ENCODE data around the gene MAML1. TPM values are rescaled to one million over a fixed set of nuclear protein-coding genes. Genes with fewer than 3 reads are reported as not detected.

Gene MAML1
- total and polyA plus RNA-seq, 2 donors (not counting 1 experiment from before 2014, with no cell fraction given): 12.0 to 50.6 TPM

- H3K4me1 Mint-ChIP-seq: no peaks in the 10 kb centered on the region
- Histone ChIP-seq H3K9ac (ENCODE audit: low read length) (no peak overlapping the region), H3K27ac (ENCODE audit: low read length in 2 of 2) (no peak overlapping the region), H3K4me1 (ENCODE audit: control insufficient read depth in 2 of 2, insufficient read depth in 2 of 2, low read length in 2 of 2) (no peaks in the 10 kb centered on the region), H3K4me3 (ENCODE audit: control extremely low read depth in 1 of 5, extremely low read depth in 1 of 5, insufficient read depth in 1 of 5, low read depth in 2 of 5, low read length in 4 of 5) (no peak overlapping the region), H3K9me3 (ENCODE audit: control extremely low read depth in 1 of 3, control insufficient read depth in 2 of 3, insufficient read depth in 1 of 3, low read length in 2 of 3) (no peaks in the 10 kb centered on the region), H4K20me1 (ENCODE audit: control insufficient read depth, insufficient read depth, low read length, poor library complexity, severe bottlenecking) (no peaks in the 10 kb centered on the region), H3K4me2 (replicated peaks; ENCODE audit: low read depth, low read length, poor library complexity, severe bottlenecking) (no peak overlapping the region), H3K36me3 (replicated peaks in 1 of 2; ENCODE audit: control extremely low read depth in 1 of 2, control insufficient read depth in 1 of 2, extremely low read depth in 1 of 2, insufficient read depth in 2 of 2, low read length in 1 of 2) (peaks cover 0 to 23% of the 10 kb centered on the region in 2 experiments), H2AFZ (ENCODE audit: insufficient read depth, low read depth, low read length, poor library complexity, severe bottlenecking) (no peak overlapping the region), H3K79me2 (ENCODE audit: control insufficient read depth, insufficient read depth, low read length) (no peaks in the 10 kb centered on the region), H3K27me3 (replicated peaks in 1 of 4; ENCODE audit: control extremely low read depth in 1 of 4, control insufficient read depth in 3 of 4, insufficient read depth in 4 of 4, low read length in 3 of 4) (no peaks in the 10 kb centered on the region)
- no peak for ATAC-seq (ENCODE audit: low read depth)
- no peak for DNase-seq
- H3K27me3 Mint-ChIP-seq: no peaks in the 10 kb centered on the region
- intact Hi-C loops (cut with micrococcal nuclease): no loop called here
- 94% methylated on average over 3 of the region's 7 CpGs for WGBS (ENCODE audit: insufficient coverage)
- ChIA-PET POLR2A (no interaction called here), CTCF (interaction anchor here (1.0 to 2.1 kb wide), 2 partner anchors 12 to 195 kb away, joined by 3 to 5 read pairs; no protein-coding TSS in a partner anchor)
- H3K27ac Mint-ChIP-seq: no peak overlapping the region
- no peak overlapping the region for H3K4me3 Mint-ChIP-seq
- H3K9me3 Mint-ChIP-seq (ENCODE audit: insufficient read depth): no peaks in the 10 kb centered on the region
- TF ChIP-seq EZH2 (IDR thresholded peaks at IDR 0.05; ENCODE audit: borderline replicate concordance, insufficient read depth, low read depth, low read length, poor library complexity, severe bottlenecking) (no peak), CTCF (IDR thresholded peaks at IDR 0.05) (no peak)
These were observed 47.7 kb downstream of the MAML1 start for GRCh38 chr5:179780362-179780761.

GRCh38 chr5:179781846-179782245 is 49.2 kb downstream of the MAML1 start:
- Histone ChIP-seq H3K79me2 (ENCODE audit: control insufficient read depth, insufficient read depth, low read length) (no peaks in the 10 kb centered on the region), H2AFZ (ENCODE audit: insufficient read depth, low read depth, low read length, poor library complexity, severe bottlenecking) (no peak overlapping the region), H3K36me3 (replicated peaks in 1 of 2; ENCODE audit: control extremely low read depth in 1 of 2, control insufficient read depth in 1 of 2, extremely low read depth in 1 of 2, insufficient read depth in 2 of 2, low read length in 1 of 2) (peaks cover 0 to 12% of the 10 kb centered on the region in 2 experiments), H3K9me3 (ENCODE audit: control extremely low read depth in 1 of 3, control insufficient read depth in 2 of 3, insufficient read depth in 1 of 3, low read length in 2 of 3) (no peaks in the 10 kb centered on the region), H3K4me2 (replicated peaks; ENCODE audit: low read depth, low read length, poor library complexity, severe bottlenecking) (no peak overlapping the region), H3K4me3 (ENCODE audit: control extremely low read depth in 1 of 5, extremely low read depth in 1 of 5, insufficient read depth in 1 of 5, low read depth in 2 of 5, low read length in 4 of 5) (no peak overlapping the region), H3K27ac (ENCODE audit: low read length in 2 of 2) (no peak overlapping the region), H3K9ac (ENCODE audit: low read length) (no peak overlapping the region), H3K4me1 (ENCODE audit: control insufficient read depth in 2 of 2, insufficient read depth in 2 of 2, low read length in 2 of 2) (no peaks in the 10 kb centered on the region), H3K27me3 (replicated peaks in 1 of 4; ENCODE audit: control extremely low read depth in 1 of 4, control insufficient read depth in 3 of 4, insufficient read depth in 4 of 4, low read length in 3 of 4) (no peaks in the 10 kb centered on the region), H4K20me1 (ENCODE audit: control insufficient read depth, insufficient read depth, low read length, poor library complexity, severe bottlenecking) (no peaks in the 10 kb centered on the region)
- H3K27ac Mint-ChIP-seq: no peak overlapping the region
- H3K4me3 Mint-ChIP-seq: no peak overlapping the region
- H3K4me1 Mint-ChIP-seq: no peaks in the 10 kb centered on the region
- intact Hi-C loops (cut with micrococcal nuclease): no loop called here
- no peaks in the 10 kb centered on the region for H3K27me3 Mint-ChIP-seq
- ChIA-PET POLR2A (interaction anchor here (0.5 kb wide), 1 partner anchor 142 kb away, joined by 8 read pairs; no protein-coding TSS in a partner anchor), CTCF (interaction anchor here (1.4 kb wide), 1 partner anchor 19 kb away, joined by 4 read pairs; no protein-coding TSS in a partner anchor)
- no peaks in the 10 kb centered on the region for H3K9me3 Mint-ChIP-seq (ENCODE audit: insufficient read depth)
- DNase-seq: no peak
- no peak for ATAC-seq (ENCODE audit: low read depth)
- no peak for TF ChIP-seq EZH2 (IDR thresholded peaks at IDR 0.05; ENCODE audit: borderline replicate concordance, insufficient read depth, low read depth, low read length, poor library complexity, severe bottlenecking)
- 100% methylated on average over 4 of the region's 4 CpGs for WGBS (ENCODE audit: insufficient coverage)

Data from B cell (primary cell).